Astrocyte (in vitro differentiated cells and primary cell): Measurements from ENCODE around the gene WDR86. TPM values are rescaled to one million over a fixed set of nuclear protein-coding genes. Genes with fewer than 3 reads are reported as not detected.

Source experiments
- DNase-seq: peaks from one replicate; pipeline ENCODE4 v3.0.0-alpha.2; 2010; ENCODE audit warnings: low read depth
- FAIRE-seq: peaks from 2 replicates; lab custom pipeline; 2011; peaks lifted over from hg19 to GRCh38; lab: Jason Lieb, UNC
- H2AFZ ChIP-seq: 2 replicates; pipeline ENCODE4 v1.6.0; 2012; ENCODE audit warnings: low read depth, low read length, inconsistent platforms
- H3K27ac ChIP-seq: 2 replicates; pipeline ENCODE4 v1.5.1; 2011; ENCODE audit warnings: low read depth, low read length, inconsistent platforms
- H3K27me3 ChIP-seq: 2 replicates; pipeline ENCODE4 v1.6.0; 2011; ENCODE audit warnings: low read length, inconsistent platforms; ENCODE audit not compliant: insufficient read depth
- H3K36me3 ChIP-seq: 2 replicates; pipeline ENCODE4 v1.5.1; 2011; ENCODE audit warnings: low read length, inconsistent platforms; ENCODE audit not compliant: insufficient read depth
- H3K4me1 ChIP-seq: 2 replicates; pipeline ENCODE4 v1.5.1; 2011; ENCODE audit warnings: low read length, inconsistent platforms; ENCODE audit not compliant: insufficient read depth
- H3K4me2 ChIP-seq: 2 replicates; pipeline ENCODE4 v1.6.0; 2012; ENCODE audit warnings: low read length, inconsistent platforms
- H3K4me3 ChIP-seq: 2 replicates; pipeline ENCODE4 v1.5.1; 2011; ENCODE audit warnings: low read depth, mild to moderate bottlenecking, low read length, inconsistent platforms; ENCODE audit not compliant: insufficient read depth
- H3K79me2 ChIP-seq: 2 replicates; pipeline ENCODE4 v1.6.0; 2012; ENCODE audit warnings: mild to moderate bottlenecking, low read length, inconsistent platforms; ENCODE audit not compliant: insufficient read depth
- H3K9ac ChIP-seq: 2 replicates; pipeline ENCODE4 v1.6.0; 2012; ENCODE audit warnings: mild to moderate bottlenecking, low read length, inconsistent platforms
- H3K9me3 ChIP-seq: 2 replicates; pipeline ENCODE4 v1.5.1; 2012; ENCODE audit warnings: low read depth, mild to moderate bottlenecking, low read length, inconsistent platforms; ENCODE audit not compliant: insufficient read depth
- H4K20me1 ChIP-seq: 2 replicates; pipeline ENCODE4 v1.6.0; 2012; ENCODE audit warnings: low read length, inconsistent platforms; ENCODE audit not compliant: insufficient read depth
- H3K27ac Mint-ChIP-seq: one replicate; pipeline ENCODE4 v1.8.0; 2021; ENCODE audit warnings: mild to moderate bottlenecking, mixed read lengths; ENCODE audit not compliant: unreplicated experiment
- H3K27me3 Mint-ChIP-seq: one replicate; pipeline ENCODE4 v1.8.0; 2021; ENCODE audit warnings: low read depth, mixed read lengths; ENCODE audit not compliant: unreplicated experiment
- H3K36me3 Mint-ChIP-seq: one replicate; pipeline ENCODE4 v1.8.0; 2021; ENCODE audit warnings: low read depth, mixed read lengths; ENCODE audit not compliant: unreplicated experiment
- H3K4me1 Mint-ChIP-seq: one replicate; pipeline ENCODE4 v1.8.0; 2021; ENCODE audit warnings: low read depth, mixed read lengths; ENCODE audit not compliant: unreplicated experiment
- H3K4me3 Mint-ChIP-seq: one replicate; pipeline ENCODE4 v1.8.0; 2021; ENCODE audit warnings: mild to moderate bottlenecking, moderate library complexity, mixed read lengths; ENCODE audit not compliant: unreplicated experiment
- H3K9me3 Mint-ChIP-seq: one replicate; pipeline ENCODE4 v1.8.0; 2021; ENCODE audit warnings: mild to moderate bottlenecking, mixed read lengths; ENCODE audit not compliant: unreplicated experiment
- CTCF ChIP-seq: IDR thresholded peaks from 2 replicates; pipeline ENCODE4 v1.5.1; 2011; ENCODE audit warnings: low read depth, mild to moderate bottlenecking, inconsistent platforms, low read length, moderate library complexity; ENCODE audit not compliant: insufficient read depth
- EZH2 ChIP-seq: IDR thresholded peaks from 2 replicates; pipeline ENCODE4 v1.6.1; 2012; ENCODE audit warnings: mild to moderate bottlenecking, low read length, inconsistent platforms; ENCODE audit not compliant: insufficient read depth
- total RNA-seq: library from RNA; stranded (reverse); gene quantifications from 2 replicates; pipeline ENCODE4 v1.2.1, GENCODE V29; 2021

Gene WDR86
- total RNA-seq, 1 donor from 2014 or later = 3.6 TPM

- no peak for TF ChIP-seq EZH2
- no peak for FAIRE-seq
- no peaks in the 10 kb centered on the region for H3K4me1 Mint-ChIP-seq
These were observed 57.9 kb downstream of the WDR86 start for GRCh38 chr7:151351967-151352366.

GRCh38 chr7:151351027-151351426 is 58.8 kb downstream of the WDR86 start:
- H3K4me3 ChIP-seq = no peak overlapping the region
- Mint-ChIP-seq H3K27me3 (no peaks in the 10 kb centered on the region), H3K27ac (no peak overlapping the region), H3K4me3 (no peak overlapping the region), H3K9me3 (no peaks in the 10 kb centered on the region), H3K4me1 (no peaks in the 10 kb centered on the region), H3K36me3 (peaks cover 14% of the 10 kb centered on the region)
- no peaks in the 10 kb centered on the region for H3K9me3 ChIP-seq
- H3K4me1 ChIP-seq = peaks cover 5% of the 10 kb centered on the region
- peaks cover 50% of the 10 kb centered on the region for H3K36me3 ChIP-seq
- no peak overlapping the region for H3K27ac ChIP-seq
- H2AFZ ChIP-seq = no peak overlapping the region
- H3K27me3 ChIP-seq = no peaks in the 10 kb centered on the region
- FAIRE-seq (no peak), DNase-seq (no peak)
- TF ChIP-seq EZH2 = no peak
- TF ChIP-seq CTCF = no peak
- no peak overlapping the region for H3K9ac ChIP-seq
- H3K4me2 ChIP-seq = no peak overlapping the region
- peaks cover 25% of the 10 kb centered on the region for H4K20me1 ChIP-seq
- no peaks in the 10 kb centered on the region for H3K79me2 ChIP-seq

More at GRCh38 chr7:151351967-151352366, 57.9 kb downstream of the WDR86 start:
- no peak overlapping the region for H3K9ac ChIP-seq
- no peak overlapping the region for H3K4me3 Mint-ChIP-seq
- H3K4me2 ChIP-seq = no peak overlapping the region
- H3K27me3 ChIP-seq = no peaks in the 10 kb centered on the region
- H3K4me3 ChIP-seq = no peak overlapping the region
- no peaks in the 10 kb centered on the region for H3K27me3 Mint-ChIP-seq
- no peaks in the 10 kb centered on the region for H3K79me2 ChIP-seq
- no peak overlapping the region for H2AFZ ChIP-seq
- no peak overlapping the region for H3K27ac ChIP-seq
- H3K9me3 ChIP-seq = no peaks in the 10 kb centered on the region
- DNase-seq = no peak
- H4K20me1 ChIP-seq = peaks cover 25% of the 10 kb centered on the region
- peaks cover 47% of the 10 kb centered on the region for H3K36me3 ChIP-seq
- H3K9me3 Mint-ChIP-seq = no peaks in the 10 kb centered on the region
- H3K27ac Mint-ChIP-seq = no peak overlapping the region
- no peaks in the 10 kb centered on the region for H3K4me1 ChIP-seq
- H3K36me3 Mint-ChIP-seq = peaks cover 17% of the 10 kb centered on the region

- H3K4me1 Mint-ChIP-seq = no peaks in the 10 kb centered on the region
- H3K36me3 Mint-ChIP-seq = peaks cover 10% of the 10 kb centered on the region
- no peaks in the 10 kb centered on the region for H3K9me3 Mint-ChIP-seq
- Histone ChIP-seq H3K9ac (no peak overlapping the region), H3K4me1 (peaks cover 5% of the 10 kb centered on the region), H3K4me3 (no peak overlapping the region), H3K27me3 (no peaks in the 10 kb centered on the region), H3K79me2 (no peaks in the 10 kb centered on the region), H3K4me2 (no peak overlapping the region), H2AFZ (no peak overlapping the region), H3K9me3 (no peaks in the 10 kb centered on the region), H3K36me3 (peaks cover 50% of the 10 kb centered on the region), H3K27ac (no peak overlapping the region), H4K20me1 (peaks cover 25% of the 10 kb centered on the region)
- no peak overlapping the region for H3K4me3 Mint-ChIP-seq
- FAIRE-seq = no peak
- no peak for TF ChIP-seq EZH2
- H3K27ac Mint-ChIP-seq = no peak overlapping the region
- no peak for DNase-seq
- H3K27me3 Mint-ChIP-seq = no peaks in the 10 kb centered on the region
These were observed 60.4 kb downstream of the WDR86 start for GRCh38 chr7:151349507-151349853.
